Astrocyte (in vitro differentiated cells and primary cell): Measurements from ENCODE around the gene ZCCHC8. TPM values are rescaled to one million over a fixed set of nuclear protein-coding genes. Genes with fewer than 3 reads are reported as not detected.

ENCODE experiments used
- DNase-seq: peaks from one replicate; pipeline ENCODE4 v3.0.0-alpha.2; 2010; ENCODE audit warnings: low read depth
- FAIRE-seq: peaks from 2 replicates; lab custom pipeline; 2011; peaks lifted over from hg19 to GRCh38; lab: Jason Lieb, UNC
- H2AFZ ChIP-seq: 2 replicates; pipeline ENCODE4 v1.6.0; 2012; ENCODE audit warnings: low read depth, low read length, inconsistent platforms
- H3K27ac ChIP-seq: 2 replicates; pipeline ENCODE4 v1.5.1; 2011; ENCODE audit warnings: low read depth, low read length, inconsistent platforms
- H3K27me3 ChIP-seq: 2 replicates; pipeline ENCODE4 v1.6.0; 2011; ENCODE audit warnings: low read length, inconsistent platforms; ENCODE audit not compliant: insufficient read depth
- H3K36me3 ChIP-seq: 2 replicates; pipeline ENCODE4 v1.5.1; 2011; ENCODE audit warnings: low read length, inconsistent platforms; ENCODE audit not compliant: insufficient read depth
- H3K4me1 ChIP-seq: 2 replicates; pipeline ENCODE4 v1.5.1; 2011; ENCODE audit warnings: low read length, inconsistent platforms; ENCODE audit not compliant: insufficient read depth
- H3K4me2 ChIP-seq: 2 replicates; pipeline ENCODE4 v1.6.0; 2012; ENCODE audit warnings: low read length, inconsistent platforms
- H3K4me3 ChIP-seq: 2 replicates; pipeline ENCODE4 v1.5.1; 2011; ENCODE audit warnings: low read depth, mild to moderate bottlenecking, low read length, inconsistent platforms; ENCODE audit not compliant: insufficient read depth
- H3K79me2 ChIP-seq: 2 replicates; pipeline ENCODE4 v1.6.0; 2012; ENCODE audit warnings: mild to moderate bottlenecking, low read length, inconsistent platforms; ENCODE audit not compliant: insufficient read depth
- H3K9ac ChIP-seq: 2 replicates; pipeline ENCODE4 v1.6.0; 2012; ENCODE audit warnings: mild to moderate bottlenecking, low read length, inconsistent platforms
- H3K9me3 ChIP-seq: 2 replicates; pipeline ENCODE4 v1.5.1; 2012; ENCODE audit warnings: low read depth, mild to moderate bottlenecking, low read length, inconsistent platforms; ENCODE audit not compliant: insufficient read depth
- H4K20me1 ChIP-seq: 2 replicates; pipeline ENCODE4 v1.6.0; 2012; ENCODE audit warnings: low read length, inconsistent platforms; ENCODE audit not compliant: insufficient read depth
- H3K27ac Mint-ChIP-seq: one replicate; pipeline ENCODE4 v1.8.0; 2021; ENCODE audit warnings: mild to moderate bottlenecking, mixed read lengths; ENCODE audit not compliant: unreplicated experiment
- H3K27me3 Mint-ChIP-seq: one replicate; pipeline ENCODE4 v1.8.0; 2021; ENCODE audit warnings: low read depth, mixed read lengths; ENCODE audit not compliant: unreplicated experiment
- H3K36me3 Mint-ChIP-seq: one replicate; pipeline ENCODE4 v1.8.0; 2021; ENCODE audit warnings: low read depth, mixed read lengths; ENCODE audit not compliant: unreplicated experiment
- H3K4me1 Mint-ChIP-seq: one replicate; pipeline ENCODE4 v1.8.0; 2021; ENCODE audit warnings: low read depth, mixed read lengths; ENCODE audit not compliant: unreplicated experiment
- H3K4me3 Mint-ChIP-seq: one replicate; pipeline ENCODE4 v1.8.0; 2021; ENCODE audit warnings: mild to moderate bottlenecking, moderate library complexity, mixed read lengths; ENCODE audit not compliant: unreplicated experiment
- H3K9me3 Mint-ChIP-seq: one replicate; pipeline ENCODE4 v1.8.0; 2021; ENCODE audit warnings: mild to moderate bottlenecking, mixed read lengths; ENCODE audit not compliant: unreplicated experiment
- EZH2 ChIP-seq: IDR thresholded peaks from 2 replicates; pipeline ENCODE4 v1.6.1; 2012; ENCODE audit warnings: mild to moderate bottlenecking, low read length, inconsistent platforms; ENCODE audit not compliant: insufficient read depth
- total RNA-seq: library from RNA; stranded (reverse); gene quantifications from 2 replicates; pipeline ENCODE4 v1.2.1, GENCODE V29; 2021
- TF ChIP-seq, protein P1 (sequence below): IDR thresholded peaks from 2 replicates; pipeline ENCODE4 v1.5.1; 2011; ENCODE audit warnings: low read depth, mild to moderate bottlenecking, inconsistent platforms, low read length, moderate library complexity; ENCODE audit not compliant: insufficient read depth

The ZCCHC8 gene
- total RNA-seq, 1 donor from 2014 or later = 25.3 TPM

DNA sequence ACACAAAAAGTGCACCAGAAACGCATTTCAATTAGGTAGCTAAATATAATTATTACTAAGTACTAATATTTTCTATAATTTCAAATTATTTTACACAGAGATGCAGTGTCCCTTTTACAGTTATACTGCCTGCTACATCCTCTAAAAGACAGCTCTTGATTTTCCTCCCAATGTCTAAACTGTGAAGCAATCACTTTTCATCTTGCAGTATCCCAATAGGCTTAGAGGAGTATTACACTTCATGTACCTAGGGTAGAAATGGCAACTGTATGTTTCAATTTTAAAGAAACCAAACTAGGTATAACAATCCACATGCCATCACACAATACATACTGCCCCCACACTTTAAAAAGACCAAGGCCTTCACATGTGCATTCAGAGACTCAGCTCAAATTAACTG is 18.7 kb upstream of the ZCCHC8 start:
- Histone ChIP-seq H2AFZ (no peak overlapping the region), H3K27ac (no peak overlapping the region), H3K27me3 (no peaks in the 10 kb centered on the region), H3K9me3 (no peaks in the 10 kb centered on the region), H3K36me3 (peaks cover 70% of the 10 kb centered on the region), H3K9ac (no peak overlapping the region), H4K20me1 (peaks cover 96% of the 10 kb centered on the region), H3K79me2 (peaks cover 88% of the 10 kb centered on the region), H3K4me1 (peaks cover 21% of the 10 kb centered on the region), H3K4me3 (no peak overlapping the region), H3K4me2 (no peak overlapping the region)
- H3K4me1 Mint-ChIP-seq = peaks cover 47% of the 10 kb centered on the region
- TF ChIP-seq EZH2 = no peak
- TF ChIP-seq, protein P1, sequence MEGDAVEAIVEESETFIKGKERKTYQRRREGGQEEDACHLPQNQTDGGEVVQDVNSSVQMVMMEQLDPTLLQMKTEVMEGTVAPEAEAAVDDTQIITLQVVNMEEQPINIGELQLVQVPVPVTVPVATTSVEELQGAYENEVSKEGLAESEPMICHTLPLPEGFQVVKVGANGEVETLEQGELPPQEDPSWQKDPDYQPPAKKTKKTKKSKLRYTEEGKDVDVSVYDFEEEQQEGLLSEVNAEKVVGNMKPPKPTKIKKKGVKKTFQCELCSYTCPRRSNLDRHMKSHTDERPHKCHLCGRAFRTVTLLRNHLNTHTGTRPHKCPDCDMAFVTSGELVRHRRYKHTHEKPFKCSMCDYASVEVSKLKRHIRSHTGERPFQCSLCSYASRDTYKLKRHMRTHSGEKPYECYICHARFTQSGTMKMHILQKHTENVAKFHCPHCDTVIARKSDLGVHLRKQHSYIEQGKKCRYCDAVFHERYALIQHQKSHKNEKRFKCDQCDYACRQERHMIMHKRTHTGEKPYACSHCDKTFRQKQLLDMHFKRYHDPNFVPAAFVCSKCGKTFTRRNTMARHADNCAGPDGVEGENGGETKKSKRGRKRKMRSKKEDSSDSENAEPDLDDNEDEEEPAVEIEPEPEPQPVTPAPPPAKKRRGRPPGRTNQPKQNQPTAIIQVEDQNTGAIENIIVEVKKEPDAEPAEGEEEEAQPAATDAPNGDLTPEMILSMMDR = no peak
- no peaks in the 10 kb centered on the region for H3K27me3 Mint-ChIP-seq
- H3K4me3 Mint-ChIP-seq = no peak overlapping the region
- no peaks in the 10 kb centered on the region for H3K9me3 Mint-ChIP-seq
- H3K36me3 Mint-ChIP-seq = peaks cover 34% of the 10 kb centered on the region
- no peak for FAIRE-seq
- H3K27ac Mint-ChIP-seq = no peak overlapping the region
- no peak for DNase-seq

DNA sequence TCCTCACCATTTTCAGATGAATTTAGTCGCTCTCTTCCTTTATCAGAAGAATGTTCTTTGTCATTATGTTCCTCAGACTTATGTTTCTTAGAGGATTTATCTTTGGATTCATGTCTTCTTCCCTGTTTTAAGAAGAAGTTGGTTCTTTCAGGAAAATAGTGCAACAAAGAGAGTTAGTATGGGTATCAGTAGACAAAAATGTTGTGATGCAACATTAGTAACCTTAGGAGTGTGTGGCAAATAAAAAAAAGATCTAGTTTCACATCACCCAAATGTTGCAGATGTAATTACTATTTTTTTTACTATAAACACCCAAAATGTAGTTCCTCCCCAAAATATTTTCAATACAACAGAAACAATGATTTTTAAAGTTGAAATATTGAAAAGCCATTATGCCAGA is 18.2 kb upstream of the ZCCHC8 start:
- Histone ChIP-seq H3K9me3 (no peaks in the 10 kb centered on the region), H3K79me2 (peaks cover 87% of the 10 kb centered on the region), H3K4me1 (peaks cover 21% of the 10 kb centered on the region), H3K9ac (no peak overlapping the region), H3K36me3 (peaks cover 72% of the 10 kb centered on the region), H3K4me2 (peak overlapping the region; percentile 41), H3K27me3 (no peaks in the 10 kb centered on the region), H2AFZ (no peak overlapping the region), H3K27ac (peak overlapping the region; percentile 59), H3K4me3 (no peak overlapping the region), H4K20me1 (peaks cover 96% of the 10 kb centered on the region)
- FAIRE-seq = no peak
- H3K27ac Mint-ChIP-seq = peak overlapping the region; percentile 36
- TF ChIP-seq, protein P1 = no peak
- TF ChIP-seq EZH2 = no peak
- DNase-seq = no peak
- H3K36me3 Mint-ChIP-seq = peaks cover 34% of the 10 kb centered on the region
- H3K4me3 Mint-ChIP-seq = no peak overlapping the region
- H3K27me3 Mint-ChIP-seq = no peaks in the 10 kb centered on the region
- no peaks in the 10 kb centered on the region for H3K9me3 Mint-ChIP-seq
- H3K4me1 Mint-ChIP-seq = peaks cover 47% of the 10 kb centered on the region

DNA sequence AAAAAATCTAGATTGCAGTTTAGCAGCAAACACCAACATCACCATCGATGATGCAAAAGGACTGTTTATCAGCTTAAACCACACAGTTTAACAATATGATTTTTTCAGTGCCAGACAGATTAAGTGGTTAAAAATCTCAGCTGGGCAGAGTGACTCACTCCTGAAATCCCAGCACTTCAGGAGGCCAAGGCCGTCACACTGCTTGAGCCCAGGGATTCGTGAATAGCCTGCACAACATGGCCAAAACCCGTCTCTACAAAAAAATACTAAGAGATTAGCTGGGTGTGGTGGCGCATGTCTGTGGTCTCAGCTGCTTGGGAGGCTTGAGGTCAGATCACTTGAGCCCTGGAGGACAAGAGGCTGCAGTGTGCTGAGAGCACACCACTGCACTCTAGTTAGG is 17.1 kb upstream of the ZCCHC8 start:
- H2AFZ ChIP-seq = no peak overlapping the region
- TF ChIP-seq, protein P1 = no peak
- no peak for TF ChIP-seq EZH2
- no peaks in the 10 kb centered on the region for H3K27me3 ChIP-seq
- H3K4me1 ChIP-seq = peaks cover 14% of the 10 kb centered on the region
- H3K4me1 Mint-ChIP-seq = peaks cover 45% of the 10 kb centered on the region
- peaks cover 95% of the 10 kb centered on the region for H4K20me1 ChIP-seq
- H3K9me3 ChIP-seq = no peaks in the 10 kb centered on the region
- peak overlapping the region; percentile 73 for H3K27ac Mint-ChIP-seq
- DNase-seq (peak; percentile 98), FAIRE-seq (peak; percentile 43)
- H3K27ac ChIP-seq = peak overlapping the region; percentile 61
- H3K36me3 ChIP-seq = peaks cover 75% of the 10 kb centered on the region
- H3K79me2 ChIP-seq = peaks cover 86% of the 10 kb centered on the region
- H3K4me3 ChIP-seq = no peak overlapping the region
- H3K27me3 Mint-ChIP-seq = no peaks in the 10 kb centered on the region
- no peaks in the 10 kb centered on the region for H3K9me3 Mint-ChIP-seq
- peaks cover 32% of the 10 kb centered on the region for H3K36me3 Mint-ChIP-seq
- peak overlapping the region; percentile 41 for H3K4me2 ChIP-seq
- H3K9ac ChIP-seq = peak overlapping the region; percentile 47
- peak overlapping the region; percentile 56 for H3K4me3 Mint-ChIP-seq
